ENCODE data around the gene HARBI1.

DNA sequence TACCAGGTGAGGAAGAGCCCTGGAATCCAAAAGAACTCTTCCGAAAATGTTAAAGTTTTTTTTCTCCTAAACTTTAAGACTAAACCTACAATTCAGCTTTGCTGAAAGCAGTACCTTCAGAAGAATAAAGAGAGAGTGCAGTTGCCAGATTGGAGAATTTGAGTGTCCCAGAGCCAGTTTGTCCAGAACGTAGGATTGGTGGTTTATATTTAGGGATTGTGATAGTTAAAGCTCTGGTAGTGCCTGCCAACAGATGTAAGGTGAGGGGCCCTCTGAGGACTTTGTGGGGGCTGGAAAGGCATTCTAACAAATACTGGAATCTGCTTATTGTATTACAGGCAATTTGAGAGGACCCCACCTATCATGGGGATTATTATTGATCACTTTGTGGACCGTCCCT is 40.2 kb upstream of the HARBI1 start:
- TF ChIP-seq, protein P1, sequence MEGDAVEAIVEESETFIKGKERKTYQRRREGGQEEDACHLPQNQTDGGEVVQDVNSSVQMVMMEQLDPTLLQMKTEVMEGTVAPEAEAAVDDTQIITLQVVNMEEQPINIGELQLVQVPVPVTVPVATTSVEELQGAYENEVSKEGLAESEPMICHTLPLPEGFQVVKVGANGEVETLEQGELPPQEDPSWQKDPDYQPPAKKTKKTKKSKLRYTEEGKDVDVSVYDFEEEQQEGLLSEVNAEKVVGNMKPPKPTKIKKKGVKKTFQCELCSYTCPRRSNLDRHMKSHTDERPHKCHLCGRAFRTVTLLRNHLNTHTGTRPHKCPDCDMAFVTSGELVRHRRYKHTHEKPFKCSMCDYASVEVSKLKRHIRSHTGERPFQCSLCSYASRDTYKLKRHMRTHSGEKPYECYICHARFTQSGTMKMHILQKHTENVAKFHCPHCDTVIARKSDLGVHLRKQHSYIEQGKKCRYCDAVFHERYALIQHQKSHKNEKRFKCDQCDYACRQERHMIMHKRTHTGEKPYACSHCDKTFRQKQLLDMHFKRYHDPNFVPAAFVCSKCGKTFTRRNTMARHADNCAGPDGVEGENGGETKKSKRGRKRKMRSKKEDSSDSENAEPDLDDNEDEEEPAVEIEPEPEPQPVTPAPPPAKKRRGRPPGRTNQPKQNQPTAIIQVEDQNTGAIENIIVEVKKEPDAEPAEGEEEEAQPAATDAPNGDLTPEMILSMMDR (conservative IDR thresholded peaks at IDR 0.05; ENCODE audit: low read length), result no peak
- no peak for TF ChIP-seq EZH2phosphoT487 (IDR thresholded peaks at IDR 0.05; ENCODE audit: borderline replicate concordance)
